Effector memory CD4-positive, alpha-beta T cell (primary cell): ENCODE results near the gene TRIO.

Experiments
- DNase-seq, 3 donors: peaks; one replicate each; pipeline ENCODE4 v3.0.0-alpha.2; 2020
- H3K27ac ChIP-seq: 2 replicates; pipeline ENCODE4 v1.7.0; 2013; ENCODE audit warnings: mild to moderate bottlenecking, low read length, moderate library complexity; ENCODE audit not compliant: insufficient read depth, poor library complexity, severe bottlenecking
- H3K27me3 ChIP-seq: replicated peaks from 2 replicates; pipeline ENCODE4 v1.7.0; 2013; ENCODE audit warnings: mild to moderate bottlenecking, low read length; ENCODE audit not compliant: insufficient read depth, control insufficient read depth, poor library complexity, severe bottlenecking
- H3K36me3 ChIP-seq: 2 replicates; pipeline ENCODE4 v1.7.0; 2013; ENCODE audit warnings: mild to moderate bottlenecking, low read length, moderate library complexity; ENCODE audit not compliant: control insufficient read depth, insufficient read depth
- H3K4me1 ChIP-seq: 2 replicates; pipeline ENCODE4 v1.7.0; 2013; ENCODE audit warnings: low read length, mild to moderate bottlenecking; ENCODE audit not compliant: control insufficient read depth, insufficient read depth, poor library complexity, severe bottlenecking
- H3K4me3 ChIP-seq: 2 replicates; pipeline ENCODE4 v1.7.0; 2013; ENCODE audit warnings: low read length, low read depth, mild to moderate bottlenecking; ENCODE audit not compliant: insufficient read depth, poor library complexity, severe bottlenecking
- H3K9me3 ChIP-seq: 2 replicates; pipeline ENCODE4 v1.7.0; 2013; ENCODE audit warnings: mild to moderate bottlenecking, low read length, moderate library complexity; ENCODE audit not compliant: control insufficient read depth

Gene TRIO

DNA sequence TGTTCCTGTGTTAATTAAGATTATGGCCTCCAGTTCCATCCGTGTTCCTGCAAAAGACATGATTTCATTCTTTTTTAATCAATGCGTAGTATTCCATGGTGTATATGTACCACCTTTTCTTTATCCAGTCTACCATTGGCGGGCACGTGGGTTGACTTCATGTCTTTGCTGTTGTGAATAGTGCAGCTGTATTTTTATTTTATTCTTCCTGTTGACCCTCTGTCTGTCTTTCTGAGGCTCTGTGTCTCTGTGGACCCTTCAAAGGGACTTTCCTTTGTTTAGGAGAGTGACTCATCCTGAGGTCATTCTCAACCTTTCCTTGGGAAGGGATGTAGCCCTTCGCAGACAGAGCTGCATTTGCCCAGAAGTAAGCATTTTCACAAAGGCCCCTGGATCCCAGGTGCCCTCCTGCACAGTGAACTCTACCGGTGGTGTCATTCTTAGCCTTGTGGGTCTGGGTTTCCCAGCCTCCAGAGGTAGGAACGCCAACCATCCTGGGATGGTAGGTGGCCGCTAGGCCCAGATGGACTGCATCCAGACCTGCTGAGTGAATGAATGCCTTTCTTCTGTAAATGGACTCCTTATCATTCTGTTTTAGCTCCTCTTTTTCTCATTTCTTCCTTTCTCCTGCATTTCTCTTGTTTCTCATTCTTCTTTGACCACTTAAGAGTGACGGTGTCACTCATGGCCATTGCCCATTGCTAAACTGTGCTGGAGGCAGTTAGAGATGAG lies 22.4 kb downstream of the TRIO start:
- Histone ChIP-seq H3K4me1 (no peaks in the 10 kb centered on the region), H3K27ac (no peak overlapping the region), H3K9me3 (no peaks in the 10 kb centered on the region), H3K4me3 (no peak overlapping the region), H3K27me3 (no peaks in the 10 kb centered on the region), H3K36me3 (no peaks in the 10 kb centered on the region)
- DNase-seq = no peak

GRCh38 chr5:14166437-14166836 lies 23.3 kb downstream of the TRIO start:
- Histone ChIP-seq H3K27ac (no peak overlapping the region), H3K9me3 (no peaks in the 10 kb centered on the region)

GRCh38 chr5:14167211-14167845 lies 24.2 kb downstream of the TRIO start:
- DNase-seq = no peak
- Histone ChIP-seq H3K4me3 (no peak overlapping the region), H3K27ac (no peak overlapping the region), H3K36me3 (no peaks in the 10 kb centered on the region), H3K27me3 (no peaks in the 10 kb centered on the region), H3K9me3 (no peaks in the 10 kb centered on the region), H3K4me1 (no peaks in the 10 kb centered on the region)

More at GRCh38 chr5:14166437-14166836, 23.3 kb downstream of the TRIO start:
- Histone ChIP-seq H3K4me3 (no peak overlapping the region), H3K4me1 (no peaks in the 10 kb centered on the region), H3K27me3 (no peaks in the 10 kb centered on the region), H3K36me3 (no peaks in the 10 kb centered on the region)
- DNase-seq = no peak

- Histone ChIP-seq H3K9me3 (no peaks in the 10 kb centered on the region), H3K4me3 (no peak overlapping the region), H3K36me3 (no peaks in the 10 kb centered on the region), H3K27ac (no peak overlapping the region), H3K27me3 (no peaks in the 10 kb centered on the region), H3K4me1 (no peaks in the 10 kb centered on the region)
- DNase-seq = no peak
Observed at GRCh38 chr5:14168144-14168792, 25.1 kb downstream of the TRIO start.

- DNase-seq = no peak
- H3K27me3 ChIP-seq = no peaks in the 10 kb centered on the region
- H3K4me1 ChIP-seq = no peaks in the 10 kb centered on the region
- no peak overlapping the region for H3K27ac ChIP-seq
- no peaks in the 10 kb centered on the region for H3K9me3 ChIP-seq
- no peak overlapping the region for H3K4me3 ChIP-seq
- H3K36me3 ChIP-seq = no peaks in the 10 kb centered on the region
Observed at GRCh38 chr5:14168793-14169262, 25.7 kb downstream of the TRIO start.

DNA sequence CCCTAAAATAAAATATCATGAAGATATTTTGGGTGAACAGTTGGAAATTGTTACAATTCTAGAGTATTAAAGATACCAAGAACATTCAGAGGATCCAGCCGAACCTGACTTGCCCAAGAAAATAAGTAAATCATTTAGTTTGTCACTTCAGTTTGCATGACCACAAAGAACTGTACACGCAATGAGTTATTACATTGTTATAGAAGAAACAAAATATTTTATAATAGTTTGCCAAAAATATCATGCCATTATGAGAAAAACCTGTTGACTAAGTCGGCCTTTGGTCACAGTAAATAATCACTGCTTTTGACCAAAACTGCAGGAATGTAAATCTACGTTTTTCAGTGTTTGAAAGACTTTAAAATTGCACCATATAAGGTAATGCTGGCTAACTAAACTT lies 27.9 kb downstream of the TRIO start:
- no peak for DNase-seq
- H3K4me1 ChIP-seq = no peaks in the 10 kb centered on the region

GRCh38 chr5:14171621-14172020 lies 28.5 kb downstream of the TRIO start:
- Histone ChIP-seq H3K36me3 (no peaks in the 10 kb centered on the region), H3K4me1 (no peaks in the 10 kb centered on the region), H3K27ac (no peak overlapping the region), H3K4me3 (no peak overlapping the region), H3K27me3 (no peaks in the 10 kb centered on the region), H3K9me3 (no peaks in the 10 kb centered on the region)
- no peak for DNase-seq

More for the DNA sequence above, 27.9 kb downstream of the TRIO start:
- Histone ChIP-seq H3K36me3 (no peaks in the 10 kb centered on the region), H3K9me3 (no peaks in the 10 kb centered on the region), H3K4me3 (no peak overlapping the region), H3K27me3 (no peaks in the 10 kb centered on the region), H3K27ac (no peak overlapping the region)

- Histone ChIP-seq H3K9me3 (no peaks in the 10 kb centered on the region), H3K4me3 (no peak overlapping the region), H3K36me3 (no peaks in the 10 kb centered on the region), H3K4me1 (no peaks in the 10 kb centered on the region), H3K27ac (no peak overlapping the region), H3K27me3 (no peaks in the 10 kb centered on the region)
- DNase-seq = no peak
Observed at GRCh38 chr5:14172149-14172795, 29.1 kb downstream of the TRIO start.

DNA sequence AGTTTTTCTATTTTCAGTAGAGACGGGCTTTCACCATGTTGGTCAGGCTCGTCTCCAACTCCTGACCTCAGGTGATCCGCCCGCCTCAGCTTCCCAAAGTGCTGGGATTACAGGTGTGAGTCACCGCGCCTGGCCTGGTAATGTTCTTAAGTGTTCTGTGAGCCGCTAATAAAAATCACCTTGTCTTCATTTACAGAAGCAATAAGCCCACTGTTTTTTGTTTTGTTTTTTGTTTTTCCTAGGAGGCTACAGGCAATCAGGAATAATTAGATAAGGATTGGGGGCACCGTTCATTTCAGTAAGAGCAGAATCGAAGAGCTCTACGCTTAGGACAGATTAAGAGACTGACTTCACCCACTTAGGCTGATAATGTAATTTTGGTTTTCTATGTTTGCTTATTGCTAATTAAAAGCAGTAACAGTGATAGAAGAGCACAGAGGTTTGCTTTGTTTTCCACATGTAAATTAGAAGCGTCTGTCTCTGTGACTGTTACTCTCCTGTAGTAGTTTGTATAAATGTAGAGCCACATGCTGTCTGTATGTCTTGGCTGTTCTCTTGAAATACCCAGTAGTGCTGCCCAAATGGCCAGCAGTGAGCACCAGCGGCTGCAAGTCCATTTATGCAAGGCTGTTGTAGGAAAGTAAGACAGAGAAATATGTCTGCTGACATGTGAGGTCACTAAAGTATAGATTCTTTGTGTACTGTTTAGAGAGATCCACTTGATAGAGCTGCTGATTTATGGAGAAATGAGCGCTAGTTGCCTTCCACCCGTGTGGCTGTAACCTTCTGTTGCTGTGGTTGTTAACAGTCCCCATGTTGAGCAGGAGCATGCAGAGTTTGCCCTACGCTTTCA lies 30.5 kb downstream of the TRIO start:
- no peaks in the 10 kb centered on the region for H3K27me3 ChIP-seq
- H3K9me3 ChIP-seq = no peaks in the 10 kb centered on the region
- H3K4me1 ChIP-seq = no peaks in the 10 kb centered on the region
- no peak overlapping the region for H3K27ac ChIP-seq
- no peak for DNase-seq
- H3K36me3 ChIP-seq = no peaks in the 10 kb centered on the region
- H3K4me3 ChIP-seq = no peak overlapping the region
